ENCODE measurements around the gene STK32B. TPM values are rescaled to one million over a fixed set of nuclear protein-coding genes. Genes with fewer than 3 reads are reported as not detected.

The STK32B gene
- total and polyA plus RNA-seq, 12 donors = 0.16 to 6.8 (median 0.52) TPM

GRCh38 chr4:5541169-5541568, 489.9 kb downstream of the STK32B start:
- no peak overlapping the region for H3K27ac ChIP-seq
- H3K9me3 ChIP-seq (replicated peaks in 1 of 3) = peaks cover 0 to 3% (median 0%) of the 10 kb centered on the region in 3 donors
- H3K4me1 ChIP-seq (replicated peaks in 1 of 2) = no peaks in the 10 kb centered on the region
- no peak for DNase-seq
- intact Hi-C loops (cut with DNase I) = no loop called here
- 85 to 86% (median 86%) methylated on average over 10 of the region's 10 CpGs for WGBS, 4 donors
- H3K27me3 ChIP-seq = no peaks in the 10 kb centered on the region
- no peaks in the 10 kb centered on the region for H3K36me3 ChIP-seq (replicated peaks in 1 of 2)
- TF ChIP-seq POLR2A (IDR thresholded peaks at IDR 0.05) (no peak), CTCF (IDR thresholded peaks at IDR 0.05) (no peak)
- no peak overlapping the region for H3K4me3 ChIP-seq

- Histone ChIP-seq H3K4me1 (replicated peaks in 1 of 2) (no peaks in the 10 kb centered on the region), H3K27ac (no peak overlapping the region), H3K27me3 (no peaks in the 10 kb centered on the region), H3K9me3 (replicated peaks in 1 of 3) (no peaks in the 10 kb centered on the region), H3K36me3 (replicated peaks in 1 of 2) (no peaks in the 10 kb centered on the region), H3K4me3 (no peak overlapping the region)
- WGBS, 4 donors = 84 to 100% (median 93%) methylated on average over 4 to 8 of the region's 8 CpGs
- intact Hi-C loops (cut with DNase I) = no loop called here
- DNase-seq = no peak
- no peak for TF ChIP-seq CTCF (IDR thresholded peaks at IDR 0.05)
- TF ChIP-seq POLR2A (IDR thresholded peaks at IDR 0.05) = no peak
Observed at GRCh38 chr4:5543681-5544080, 492.4 kb downstream of the STK32B start.

GRCh38 chr4:5544762-5545161, 493.5 kb downstream of the STK32B start:
- TF ChIP-seq CTCF (IDR thresholded peaks at IDR 0.05) (no peak), POLR2A (IDR thresholded peaks at IDR 0.05) (no peak)
- Histone ChIP-seq H3K27ac (no peak overlapping the region), H3K36me3 (replicated peaks in 1 of 2) (no peaks in the 10 kb centered on the region), H3K9me3 (replicated peaks in 1 of 3) (no peaks in the 10 kb centered on the region), H3K4me3 (no peak overlapping the region), H3K4me1 (replicated peaks in 1 of 2) (no peaks in the 10 kb centered on the region), H3K27me3 (no peaks in the 10 kb centered on the region)
- DNase-seq = no peak
- intact Hi-C loops (cut with DNase I) = no loop called here
- 63 to 87% (median 83%) methylated on average over 5 of the region's 5 CpGs for WGBS, 4 donors

- 45 to 62% (median 56%) methylated on average over 2 of the region's 2 CpGs for WGBS, 4 donors
- H3K36me3 ChIP-seq (replicated peaks in 1 of 2) = no peaks in the 10 kb centered on the region
- H3K27me3 ChIP-seq = no peaks in the 10 kb centered on the region
- no peak for TF ChIP-seq CTCF (IDR thresholded peaks at IDR 0.05)
- no peak for TF ChIP-seq POLR2A (IDR thresholded peaks at IDR 0.05)
- H3K27ac ChIP-seq = no peak overlapping the region
- H3K9me3 ChIP-seq (replicated peaks in 1 of 3) = no peaks in the 10 kb centered on the region
- DNase-seq = no peak
- no peaks in the 10 kb centered on the region for H3K4me1 ChIP-seq (replicated peaks in 1 of 2)
- intact Hi-C loops (cut with DNase I) = no loop called here
- H3K4me3 ChIP-seq = no peak overlapping the region
Observed at GRCh38 chr4:5545271-5545670, 494.0 kb downstream of the STK32B start.
